HEK293 (cell line): ENCODE data around the gene NBDY.

Experiments used
- CTCF ChIA-PET: fragments of 350-600 bp; formaldehyde crosslinking; extraction: SDS; loops from one replicate; lab custom pipeline; 2021; ENCODE audit warnings: antibody characterized with exemption; lab: Yijun Ruan, JAX
- POLR2A ChIA-PET: fragments of 300-600 bp; formaldehyde crosslinking; extraction: SDS; loops from one replicate; lab custom pipeline; 2020; ENCODE audit warnings: antibody characterized with exemption, inconsistent platforms; lab: Yijun Ruan, JAX
- H3K27ac ChIP-seq: fragments of 200-500 bp; sonication (Bioruptor generic); 2 replicates; pipeline ENCODE4 v1.5.1; 2014; ENCODE audit warnings: low read depth, low read length, control low read depth, inconsistent platforms; ENCODE audit errors: extremely low read depth
- H3K36me3 ChIP-seq, 2 experiments: fragments of 200-500 bp in 1 of 2; sonication (Bioruptor generic) in 1 of 2; 1 replicate in 1 of 2; 2 replicates in 1 of 2; pipeline ENCODE4 v1.5.1; 2014 to 2017; ENCODE audit warnings: inconsistent platforms in 2 of 2, low read length in 2 of 2; ENCODE audit not compliant: control insufficient read depth in 2 of 2, insufficient read depth in 1 of 2
- H3K4me1 ChIP-seq: fragments of 200-500 bp; sonication (Bioruptor generic); 2 replicates; pipeline ENCODE4 v1.5.1; 2014; ENCODE audit warnings: mild to moderate bottlenecking, low read length, inconsistent platforms; ENCODE audit not compliant: control insufficient read depth, insufficient read depth
- H3K4me3 ChIP-seq: 2 replicates; pipeline ENCODE4 v1.5.1; 2011; ENCODE audit warnings: low read depth, mild to moderate bottlenecking, control low read depth, low read length, moderate library complexity
- H3K9me3 ChIP-seq: fragments of 200-500 bp; sonication (Bioruptor generic); 2 replicates; pipeline ENCODE4 v1.5.1; 2014; ENCODE audit warnings: low read depth, low read length, inconsistent platforms; ENCODE audit not compliant: control insufficient read depth, insufficient read depth
- BCL11B ChIP-seq: fragments of 450-650 bp; formaldehyde crosslinking; IDR thresholded peaks from 2 replicates; pipeline ENCODE4 v1.5.1; 2016; ENCODE audit warnings: low read depth, missing biosample characterization, missing genetic modification characterization
- MZF1 ChIP-seq: fragments of 450-650 bp; formaldehyde crosslinking; IDR thresholded peaks from 2 replicates; pipeline ENCODE4 v1.5.1; 2017; ENCODE audit warnings: missing biosample characterization, missing genetic modification characterization, borderline replicate concordance
- PBX3 ChIP-seq: sonication (generic); formaldehyde crosslinking; IDR thresholded peaks from 2 replicates; pipeline ENCODE4 v1.8.1; 2022; ENCODE audit warnings: mild to moderate bottlenecking, moderate library complexity, missing genetic modification reagents
- TCF7L2 ChIP-seq: IDR thresholded peaks from 2 replicates; pipeline ENCODE4 v1.6.1; 2011; ENCODE audit warnings: low read depth, mild to moderate bottlenecking, inconsistent platforms, low read length, moderate library complexity, borderline replicate concordance
- ZBTB20 ChIP-seq: fragments of 450-650 bp; formaldehyde crosslinking; IDR thresholded peaks from 2 replicates; pipeline ENCODE4 v1.5.1; 2016; ENCODE audit warnings: missing biosample characterization, missing genetic modification characterization
- ZBTB26 ChIP-seq: fragments of 450-650 bp; formaldehyde crosslinking; optimal IDR thresholded peaks from 2 replicates; pipeline ENCODE3; 2016; ENCODE audit warnings: missing biosample characterization, mild to moderate bottlenecking, missing genetic modification characterization
- ZNF10 ChIP-seq: fragments of 450-650 bp; formaldehyde crosslinking; IDR thresholded peaks from 2 replicates; pipeline ENCODE4 v1.5.1; 2017; ENCODE audit warnings: missing biosample characterization, missing genetic modification characterization
- ZNF157 ChIP-seq: fragments of 450-650 bp; formaldehyde crosslinking; IDR thresholded peaks from 2 replicates; pipeline ENCODE4 v1.5.1; 2016; ENCODE audit warnings: missing biosample characterization, missing genetic modification characterization
- ZNF335 ChIP-seq: fragments of 450-650 bp; formaldehyde crosslinking; conservative IDR thresholded peaks from 2 replicates; pipeline ENCODE4 v1.5.1; 2016; ENCODE audit warnings: missing biosample characterization, missing genetic modification characterization
- ZNF366 ChIP-seq: fragments of 450-650 bp; formaldehyde crosslinking; conservative IDR thresholded peaks from 2 replicates; pipeline ENCODE4 v1.5.1; 2016; ENCODE audit warnings: missing biosample characterization, missing genetic modification characterization
- ZNF510 ChIP-seq: fragments of 450-650 bp; formaldehyde crosslinking; IDR thresholded peaks from 2 replicates; pipeline ENCODE4 v1.5.1; 2018; ENCODE audit warnings: mild to moderate bottlenecking, missing genetic modification characterization, missing biosample characterization; ENCODE audit not compliant: insufficient replicate concordance
- ZNF529 ChIP-seq: fragments of 450-650 bp; formaldehyde crosslinking; IDR thresholded peaks from 2 replicates; pipeline ENCODE4 v1.5.1; 2017; ENCODE audit warnings: missing genetic modification characterization, missing biosample characterization; ENCODE audit not compliant: insufficient replicate concordance
- ZNF558 ChIP-seq: fragments of 450-650 bp; formaldehyde crosslinking; IDR thresholded peaks from 2 replicates; pipeline ENCODE4 v1.5.1; 2016; ENCODE audit warnings: missing biosample characterization, missing genetic modification characterization
- ZNF580 ChIP-seq: fragments of 450-650 bp; formaldehyde crosslinking; IDR thresholded peaks from 2 replicates; pipeline ENCODE4 v1.5.1; 2016; ENCODE audit warnings: missing biosample characterization, missing genetic modification characterization
- ZNF677 ChIP-seq: fragments of 450-650 bp; IDR thresholded peaks from 2 replicates; pipeline ENCODE4 v1.5.0; 2018; ENCODE audit warnings: missing biosample characterization, mild to moderate bottlenecking, missing genetic modification characterization, moderate library complexity
- TF ChIP-seq, protein P1 (sequence below): fragments of 450-650 bp; formaldehyde crosslinking; IDR thresholded peaks from 2 replicates; pipeline ENCODE4 v1.5.1; 2016; ENCODE audit warnings: missing biosample characterization, missing genetic modification characterization
- TF ChIP-seq, protein P2 (sequence below): fragments of 450-650 bp; formaldehyde crosslinking; IDR thresholded peaks from 2 replicates; pipeline ENCODE4 v1.5.0; 2017; ENCODE audit warnings: missing biosample characterization, missing genetic modification characterization, borderline replicate concordance
- TF ChIP-seq, protein P3 (sequence below): fragments of 450-650 bp; formaldehyde crosslinking; IDR thresholded peaks from 2 replicates; pipeline ENCODE4 v1.5.1; 2016; ENCODE audit warnings: missing biosample characterization, missing genetic modification characterization
- TF ChIP-seq, protein P4 (sequence below): fragments of 450-650 bp; formaldehyde crosslinking; IDR thresholded peaks from 2 replicates; pipeline ENCODE4 v1.5.1; 2016; ENCODE audit warnings: missing biosample characterization, missing genetic modification characterization

The NBDY gene

DNA sequence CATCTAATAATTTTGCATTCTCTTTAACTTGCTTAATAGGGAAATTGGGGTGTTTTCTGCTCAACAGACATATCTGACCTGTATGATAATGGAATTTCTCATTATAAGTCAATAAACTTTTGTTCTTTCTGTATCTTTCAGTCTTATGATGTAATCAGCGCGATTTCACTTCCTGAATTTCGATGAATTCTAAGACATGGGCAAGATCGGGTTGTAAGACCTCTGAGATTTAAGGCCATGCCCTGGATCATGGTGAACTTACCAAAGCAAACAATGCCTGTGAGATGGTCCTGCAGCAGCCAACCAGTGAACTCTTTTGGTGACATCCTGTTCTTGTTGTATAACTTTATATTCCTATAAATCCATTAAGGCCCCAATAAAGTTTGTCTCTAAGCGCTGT, 88.1 kb downstream of the NBDY start:
- no peak overlapping the region for H3K27ac ChIP-seq
- CTCF ChIA-PET = no interaction called here
- no peak for TF ChIP-seq ZNF157 (tag by site-specific recombination)
- TF ChIP-seq ZNF510 = no peak
- no peak for TF ChIP-seq TCF7L2
- TF ChIP-seq ZNF366 (tag by site-specific recombination) = no peak
- TF ChIP-seq ZNF558 (tag by site-specific recombination) = no peak
- TF ChIP-seq MZF1 (tag by site-specific recombination) = no peak
- TF ChIP-seq, protein P1, sequence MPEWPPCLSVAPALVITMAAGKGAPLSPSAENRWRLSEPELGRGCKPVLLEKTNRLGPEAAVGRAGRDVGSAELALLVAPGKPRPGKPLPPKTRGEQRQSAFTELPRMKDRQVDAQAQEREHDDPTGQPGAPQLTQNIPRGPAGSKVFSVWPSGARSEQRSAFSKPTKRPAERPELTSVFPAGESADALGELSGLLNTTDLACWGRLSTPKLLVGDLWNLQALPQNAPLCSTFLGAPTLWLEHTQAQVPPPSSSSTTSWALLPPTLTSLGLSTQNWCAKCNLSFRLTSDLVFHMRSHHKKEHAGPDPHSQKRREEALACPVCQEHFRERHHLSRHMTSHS (tag by site-specific recombination) = no peak
- TF ChIP-seq ZNF529 (tag by site-specific recombination) = no peak
- TF ChIP-seq, protein P2, sequence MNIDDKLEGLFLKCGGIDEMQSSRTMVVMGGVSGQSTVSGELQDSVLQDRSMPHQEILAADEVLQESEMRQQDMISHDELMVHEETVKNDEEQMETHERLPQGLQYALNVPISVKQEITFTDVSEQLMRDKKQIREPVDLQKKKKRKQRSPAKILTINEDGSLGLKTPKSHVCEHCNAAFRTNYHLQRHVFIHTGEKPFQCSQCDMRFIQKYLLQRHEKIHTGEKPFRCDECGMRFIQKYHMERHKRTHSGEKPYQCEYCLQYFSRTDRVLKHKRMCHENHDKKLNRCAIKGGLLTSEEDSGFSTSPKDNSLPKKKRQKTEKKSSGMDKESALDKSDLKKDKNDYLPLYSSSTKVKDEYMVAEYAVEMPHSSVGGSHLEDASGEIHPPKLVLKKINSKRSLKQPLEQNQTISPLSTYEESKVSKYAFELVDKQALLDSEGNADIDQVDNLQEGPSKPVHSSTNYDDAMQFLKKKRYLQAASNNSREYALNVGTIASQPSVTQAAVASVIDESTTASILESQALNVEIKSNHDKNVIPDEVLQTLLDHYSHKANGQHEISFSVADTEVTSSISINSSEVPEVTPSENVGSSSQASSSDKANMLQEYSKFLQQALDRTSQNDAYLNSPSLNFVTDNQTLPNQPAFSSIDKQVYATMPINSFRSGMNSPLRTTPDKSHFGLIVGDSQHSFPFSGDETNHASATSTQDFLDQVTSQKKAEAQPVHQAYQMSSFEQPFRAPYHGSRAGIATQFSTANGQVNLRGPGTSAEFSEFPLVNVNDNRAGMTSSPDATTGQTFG (tag by site-specific recombination) = no peak
- no peak for TF ChIP-seq ZBTB26 (tag by site-specific recombination)
- TF ChIP-seq, protein P3, sequence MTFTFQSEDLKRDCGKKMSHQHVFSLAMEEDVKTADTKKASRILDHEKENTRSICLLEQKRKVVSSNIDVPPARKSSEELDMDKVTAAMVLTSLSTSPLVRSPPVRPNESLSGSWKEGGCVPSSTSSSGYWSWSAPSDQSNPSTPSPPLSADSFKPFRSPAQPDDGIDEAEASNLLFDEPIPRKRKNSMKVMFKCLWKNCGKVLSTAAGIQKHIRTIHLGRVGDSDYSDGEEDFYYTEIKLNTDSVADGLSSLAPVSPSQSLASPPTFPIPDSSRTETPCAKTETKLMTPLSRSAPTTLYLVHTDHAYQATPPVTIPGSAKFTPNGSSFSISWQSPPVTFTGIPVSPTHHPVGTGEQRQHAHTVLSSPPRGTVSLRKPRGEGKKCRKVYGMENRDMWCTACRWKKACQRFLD (tag by site-specific recombination) = no peak
- TF ChIP-seq, protein P4, sequence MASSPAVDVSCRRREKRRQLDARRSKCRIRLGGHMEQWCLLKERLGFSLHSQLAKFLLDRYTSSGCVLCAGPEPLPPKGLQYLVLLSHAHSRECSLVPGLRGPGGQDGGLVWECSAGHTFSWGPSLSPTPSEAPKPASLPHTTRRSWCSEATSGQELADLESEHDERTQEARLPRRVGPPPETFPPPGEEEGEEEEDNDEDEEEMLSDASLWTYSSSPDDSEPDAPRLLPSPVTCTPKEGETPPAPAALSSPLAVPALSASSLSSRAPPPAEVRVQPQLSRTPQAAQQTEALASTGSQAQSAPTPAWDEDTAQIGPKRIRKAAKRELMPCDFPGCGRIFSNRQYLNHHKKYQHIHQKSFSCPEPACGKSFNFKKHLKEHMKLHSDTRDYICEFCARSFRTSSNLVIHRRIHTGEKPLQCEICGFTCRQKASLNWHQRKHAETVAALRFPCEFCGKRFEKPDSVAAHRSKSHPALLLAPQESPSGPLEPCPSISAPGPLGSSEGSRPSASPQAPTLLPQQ (tag by site-specific recombination) = no peak
- TF ChIP-seq ZNF10 (tag by site-specific recombination) = no peak
- peaks cover 0 to 3% of the 10 kb centered on the region in 2 experiments; a peak in 1 of 3 replicates for H3K36me3 ChIP-seq
- H3K4me3 ChIP-seq = no peak overlapping the region
- POLR2A ChIA-PET = no interaction called here
- no peaks in the 10 kb centered on the region for H3K9me3 ChIP-seq
- H3K4me1 ChIP-seq = no peaks in the 10 kb centered on the region

GRCh38 chrX:56826020-56826419, 97.0 kb downstream of the NBDY start:
- H3K9me3 ChIP-seq = no peaks in the 10 kb centered on the region; the same call in 1 of the 2 replicates
- no peak overlapping the region for H3K4me3 ChIP-seq
- no peaks in the 10 kb centered on the region for H3K4me1 ChIP-seq
- no peak overlapping the region for H3K27ac ChIP-seq
- POLR2A ChIA-PET = no interaction called here
- H3K36me3 ChIP-seq = no peaks in the 10 kb centered on the region
- CTCF ChIA-PET = interaction anchor here (0.6 kb wide), 1 partner anchor 724 kb away, joined by 3 read pairs; no protein-coding TSS in a partner anchor
- TF ChIP-seq ZNF677 (tag by site-specific recombination) = no peak

DNA sequence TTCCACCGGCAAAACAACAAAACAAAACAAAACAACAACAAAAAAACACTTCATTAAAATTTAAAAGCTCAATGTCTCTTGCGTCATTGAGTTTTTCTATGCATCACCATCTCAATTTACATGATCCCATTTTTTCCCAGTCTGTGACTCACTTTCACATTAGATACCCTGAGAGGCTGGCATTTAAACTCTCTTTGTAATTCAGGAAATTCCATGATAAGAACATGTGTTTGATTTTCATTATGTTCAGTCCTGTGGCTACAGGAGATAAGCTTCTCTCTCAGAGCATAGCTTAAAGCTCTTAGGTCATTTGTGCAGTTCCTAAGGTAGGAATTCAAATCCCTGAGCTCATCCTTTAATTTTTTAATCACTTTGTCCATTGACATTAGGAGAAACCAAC, 104.6 kb downstream of the NBDY start:
- CTCF ChIA-PET = no interaction called here
- POLR2A ChIA-PET = no interaction called here
- no peaks in the 10 kb centered on the region; the same call in 1 of the 2 replicates for H3K9me3 ChIP-seq
- TF ChIP-seq ZNF335 (tag by site-specific recombination) (no peak), ZNF580 (tag by site-specific recombination) (no peak), MZF1 (tag by site-specific recombination) (no peak), BCL11B (tag by site-specific recombination) (no peak), PBX3 (CRISPR knock-in tag) (no peak), ZBTB26 (tag by site-specific recombination) (no peak), ZBTB20 (tag by site-specific recombination) (no peak)

More for the DNA sequence above, 104.6 kb downstream of the NBDY start:
- no peak overlapping the region for H3K4me3 ChIP-seq
- H3K27ac ChIP-seq = no peak overlapping the region
- no peaks in the 10 kb centered on the region for H3K4me1 ChIP-seq
- no peaks in the 10 kb centered on the region for H3K36me3 ChIP-seq
